Middle frontal gyrus (tissue), 1 donor: ENCODE data around the gene MSI2.

Experiments used
- DNase-seq: peaks from one replicate; pipeline ENCODE4 v3.0.0-alpha.2; 2015; ENCODE audit warnings: low spot score; ENCODE audit errors: extremely low spot score

MSI2 gene

GRCh38 chr17:57550668-57551315 is 294.5 kb downstream of the MSI2 start:
- DNase-seq = no peak

- DNase-seq = no peak
These were observed 295.2 kb downstream of the MSI2 start for GRCh38 chr17:57551321-57552079.

GRCh38 chr17:57552114-57552624 is 295.8 kb downstream of the MSI2 start:
- no peak for DNase-seq

GRCh38 chr17:57553526-57553925 is 297.2 kb downstream of the MSI2 start:
- DNase-seq = no peak

- no peak for DNase-seq
These were observed 297.9 kb downstream of the MSI2 start for GRCh38 chr17:57553991-57554825.

GRCh38 chr17:57554826-57555635 is 298.7 kb downstream of the MSI2 start:
- no peak for DNase-seq

GRCh38 chr17:57555636-57556175 is 299.4 kb downstream of the MSI2 start:
- DNase-seq = no peak

GRCh38 chr17:57556320-57556719 is 300.0 kb downstream of the MSI2 start:
- DNase-seq = no peak

GRCh38 chr17:57556977-57557376 is 300.7 kb downstream of the MSI2 start:
- DNase-seq = no peak

GRCh38 chr17:57557416-57557815 is 301.1 kb downstream of the MSI2 start:
- no peak for DNase-seq

- DNase-seq = no peak
These were observed 301.7 kb downstream of the MSI2 start for GRCh38 chr17:57557834-57558681.

- DNase-seq = no peak
These were observed 302.9 kb downstream of the MSI2 start for GRCh38 chr17:57559226-57559625.

- DNase-seq = no peak
These were observed 303.5 kb downstream of the MSI2 start for GRCh38 chr17:57559634-57560318.

GRCh38 chr17:57560319-57560705 is 304.0 kb downstream of the MSI2 start:
- no peak for DNase-seq

GRCh38 chr17:57561072-57561861 is 304.9 kb downstream of the MSI2 start:
- DNase-seq = no peak

- DNase-seq = no peak
These were observed 305.9 kb downstream of the MSI2 start for GRCh38 chr17:57562184-57562698.

- DNase-seq = no peak
These were observed 307.6 kb downstream of the MSI2 start for GRCh38 chr17:57563958-57564357.

GRCh38 chr17:57565176-57565575 is 308.9 kb downstream of the MSI2 start:
- no peak for DNase-seq
